ENCODE data around the gene SPDYE1. TPM values are rescaled to one million over a fixed set of nuclear protein-coding genes. Genes with fewer than 3 reads are reported as not detected.

The SPDYE1 gene
- total RNA-seq, 1 experiment from 2014 or later, result not detected

DNA sequence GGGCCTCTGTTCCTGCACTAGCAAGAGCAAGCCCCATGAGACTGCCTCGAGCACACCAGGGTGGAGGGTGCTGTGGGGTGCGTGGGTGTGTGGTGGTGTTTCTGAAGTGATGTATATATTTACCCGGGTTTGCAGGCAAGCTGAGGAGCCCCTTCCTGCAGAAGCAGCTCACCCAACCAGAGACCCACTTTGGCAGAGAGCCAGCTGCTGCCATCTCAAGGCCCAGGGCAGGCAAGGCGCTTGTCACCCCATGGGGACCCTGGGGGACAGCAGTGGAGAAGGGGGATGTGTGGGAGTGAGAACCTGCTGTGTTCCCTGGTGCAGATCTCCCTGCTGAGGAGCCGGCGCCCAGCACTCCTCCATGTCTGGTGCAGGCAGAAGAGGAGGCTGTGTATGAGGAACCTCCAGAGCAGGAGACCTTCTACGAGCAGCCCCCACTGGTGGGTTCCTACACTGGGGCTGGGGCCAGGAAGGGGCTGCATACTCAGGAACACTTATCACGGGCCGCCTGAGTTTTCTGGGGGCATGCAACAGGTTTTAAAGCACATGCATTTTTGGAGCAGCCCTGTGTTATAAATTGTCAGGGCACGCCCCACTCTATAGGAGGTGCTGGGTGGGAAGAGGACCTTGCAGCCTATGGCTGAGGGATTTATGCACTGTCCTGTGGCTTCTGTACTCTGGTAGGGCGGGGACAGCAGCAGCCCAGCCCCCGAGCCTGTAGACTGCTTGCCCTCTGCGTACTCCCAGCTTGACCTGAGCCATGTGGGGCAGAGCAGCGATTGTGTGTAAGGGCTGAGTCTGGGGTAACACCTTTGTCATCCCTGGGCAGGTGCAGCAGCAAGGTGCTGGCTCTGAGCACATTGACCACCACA lies 61.8 kb downstream of the SPDYE1 start:
- peaks cover 10% of the 10 kb centered on the region; the same call in 1 of the 2 replicates for H3K36me3 ChIP-seq (ENCODE audit: control insufficient read depth, insufficient read depth, low read length)
- intact Hi-C loops (cut with micrococcal nuclease; ENCODE audit: unreplicated experiment), result no loop called here
- no peaks in the 10 kb centered on the region for H3K27me3 ChIP-seq (ENCODE audit: control insufficient read depth, insufficient read depth, low read length)
- TF ChIP-seq, protein P1, sequence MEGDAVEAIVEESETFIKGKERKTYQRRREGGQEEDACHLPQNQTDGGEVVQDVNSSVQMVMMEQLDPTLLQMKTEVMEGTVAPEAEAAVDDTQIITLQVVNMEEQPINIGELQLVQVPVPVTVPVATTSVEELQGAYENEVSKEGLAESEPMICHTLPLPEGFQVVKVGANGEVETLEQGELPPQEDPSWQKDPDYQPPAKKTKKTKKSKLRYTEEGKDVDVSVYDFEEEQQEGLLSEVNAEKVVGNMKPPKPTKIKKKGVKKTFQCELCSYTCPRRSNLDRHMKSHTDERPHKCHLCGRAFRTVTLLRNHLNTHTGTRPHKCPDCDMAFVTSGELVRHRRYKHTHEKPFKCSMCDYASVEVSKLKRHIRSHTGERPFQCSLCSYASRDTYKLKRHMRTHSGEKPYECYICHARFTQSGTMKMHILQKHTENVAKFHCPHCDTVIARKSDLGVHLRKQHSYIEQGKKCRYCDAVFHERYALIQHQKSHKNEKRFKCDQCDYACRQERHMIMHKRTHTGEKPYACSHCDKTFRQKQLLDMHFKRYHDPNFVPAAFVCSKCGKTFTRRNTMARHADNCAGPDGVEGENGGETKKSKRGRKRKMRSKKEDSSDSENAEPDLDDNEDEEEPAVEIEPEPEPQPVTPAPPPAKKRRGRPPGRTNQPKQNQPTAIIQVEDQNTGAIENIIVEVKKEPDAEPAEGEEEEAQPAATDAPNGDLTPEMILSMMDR (IDR thresholded peaks at IDR 0.05), result no peak
- TF ChIP-seq SIN3A (IDR thresholded peaks at IDR 0.05; ENCODE audit: borderline replicate concordance, insufficient read depth, low read depth, low read length), result no peak
- TF ChIP-seq POLR2AphosphoS5 (IDR thresholded peaks at IDR 0.05; ENCODE audit: low read depth, low read length), result no peak
- TF ChIP-seq, protein P2, sequence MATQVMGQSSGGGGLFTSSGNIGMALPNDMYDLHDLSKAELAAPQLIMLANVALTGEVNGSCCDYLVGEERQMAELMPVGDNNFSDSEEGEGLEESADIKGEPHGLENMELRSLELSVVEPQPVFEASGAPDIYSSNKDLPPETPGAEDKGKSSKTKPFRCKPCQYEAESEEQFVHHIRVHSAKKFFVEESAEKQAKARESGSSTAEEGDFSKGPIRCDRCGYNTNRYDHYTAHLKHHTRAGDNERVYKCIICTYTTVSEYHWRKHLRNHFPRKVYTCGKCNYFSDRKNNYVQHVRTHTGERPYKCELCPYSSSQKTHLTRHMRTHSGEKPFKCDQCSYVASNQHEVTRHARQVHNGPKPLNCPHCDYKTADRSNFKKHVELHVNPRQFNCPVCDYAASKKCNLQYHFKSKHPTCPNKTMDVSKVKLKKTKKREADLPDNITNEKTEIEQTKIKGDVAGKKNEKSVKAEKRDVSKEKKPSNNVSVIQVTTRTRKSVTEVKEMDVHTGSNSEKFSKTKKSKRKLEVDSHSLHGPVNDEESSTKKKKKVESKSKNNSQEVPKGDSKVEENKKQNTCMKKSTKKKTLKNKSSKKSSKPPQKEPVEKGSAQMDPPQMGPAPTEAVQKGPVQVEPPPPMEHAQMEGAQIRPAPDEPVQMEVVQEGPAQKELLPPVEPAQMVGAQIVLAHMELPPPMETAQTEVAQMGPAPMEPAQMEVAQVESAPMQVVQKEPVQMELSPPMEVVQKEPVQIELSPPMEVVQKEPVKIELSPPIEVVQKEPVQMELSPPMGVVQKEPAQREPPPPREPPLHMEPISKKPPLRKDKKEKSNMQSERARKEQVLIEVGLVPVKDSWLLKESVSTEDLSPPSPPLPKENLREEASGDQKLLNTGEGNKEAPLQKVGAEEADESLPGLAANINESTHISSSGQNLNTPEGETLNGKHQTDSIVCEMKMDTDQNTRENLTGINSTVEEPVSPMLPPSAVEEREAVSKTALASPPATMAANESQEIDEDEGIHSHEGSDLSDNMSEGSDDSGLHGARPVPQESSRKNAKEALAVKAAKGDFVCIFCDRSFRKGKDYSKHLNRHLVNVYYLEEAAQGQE (IDR thresholded peaks at IDR 0.05; ENCODE audit: insufficient read depth in 1 of 2, low read depth in 2 of 2, low read length in 1 of 2), result no peak
- no peak for TF ChIP-seq TCF7L2 (IDR thresholded peaks at IDR 0.05; ENCODE audit: low read depth, low read length)
- ChIA-PET POLR2A (no interaction called here), CTCF (no interaction called here)
- H3K4me1 ChIP-seq (ENCODE audit: control insufficient read depth, insufficient read depth, low read length), result peaks cover 5% of the 10 kb centered on the region; the same call in 1 of the 2 replicates
- DNase-seq (ENCODE audit: low read depth, low spot score) (no peak), ATAC-seq (no peak)
- H3K4me3 ChIP-seq (ENCODE audit: low read depth in 2 of 2, low read length in 2 of 2), result no peak overlapping the region
- no peak overlapping the region for H3K27ac ChIP-seq (ENCODE audit: low read length)
- no TSS peak for BruUV-seq (replicated peaks)
- in situ Hi-C loops (cut with HindIII; ENCODE audit: low pct_unique_long_range_greater_than_20kb, low sequenced_read_pairs), result no loop called here
- no peaks in the 10 kb centered on the region for H3K9me3 ChIP-seq (ENCODE audit: control insufficient read depth, insufficient read depth, low read depth, low read length)

Small RNAs within 50 kb of the gene (microRNA-seq; reads per million reads assigned to microRNA genes)
- gene MIR6837 (ENCODE audit: unreplicated experiment), result not detected

Other genes with a start within 250 kb of the SPDYE1 start
- gene BLVRA, start 239.2 kb upstream of the SPDYE1 start, total RNA-seq (2021; ENCODE audit: unreplicated experiment), result 85.5 TPM
- 224 TPM for gene MRPS24, start 128.4 kb upstream of the SPDYE1 start, total RNA-seq (2021; ENCODE audit: unreplicated experiment)
- gene URGCP, start 91.3 kb upstream of the SPDYE1 start, total RNA-seq (2021; ENCODE audit: unreplicated experiment), result 34.3 TPM
- gene UBE2D4, start 71.5 kb upstream of the SPDYE1 start, total RNA-seq (2021; ENCODE audit: unreplicated experiment), result 35.9 TPM
- gene DBNL, start 46.8 kb downstream of the SPDYE1 start, total RNA-seq (2021; ENCODE audit: unreplicated experiment), result 111 TPM
- 1.3 TPM for gene PGAM2, start 67.7 kb downstream of the SPDYE1 start, total RNA-seq (2021; ENCODE audit: unreplicated experiment)
- 36.9 TPM for gene POLM, start 84.6 kb downstream of the SPDYE1 start, total RNA-seq (2021; ENCODE audit: unreplicated experiment)
- 0.62 TPM for gene AEBP1, start 106.4 kb downstream of the SPDYE1 start, total RNA-seq (2021; ENCODE audit: unreplicated experiment)
- 195 TPM for gene POLD2, start 125.7 kb downstream of the SPDYE1 start, total RNA-seq (2021; ENCODE audit: unreplicated experiment)
- not detected for gene MYL7, start 143.4 kb downstream of the SPDYE1 start, total RNA-seq (2021; ENCODE audit: unreplicated experiment)
- 0.36 TPM for gene GCK, start 191.5 kb downstream of the SPDYE1 start, total RNA-seq (2021; ENCODE audit: unreplicated experiment)
- gene YKT6, start 203.1 kb downstream of the SPDYE1 start, total RNA-seq (2021; ENCODE audit: unreplicated experiment), result 207 TPM